GM23248 (cell line): ENCODE results near the gene IL17A.

Experiments
- EZH2 ChIP-seq: fragments of 200-600 bp; sonication (generic); IDR thresholded peaks from 2 replicates; pipeline ENCODE4 v1.6.1; 2018; ENCODE audit warnings: antibody characterized with exemption, mild to moderate bottlenecking; ENCODE audit not compliant: insufficient read depth, poor library complexity, severe bottlenecking
- EZH2phosphoT487 ChIP-seq: fragments of 200-600 bp; sonication (generic); IDR thresholded peaks from 2 replicates; pipeline ENCODE4 v1.6.1; 2018; ENCODE audit warnings: antibody characterized with exemption, moderate library complexity, mild to moderate bottlenecking, low read depth; ENCODE audit not compliant: insufficient read depth

DNA sequence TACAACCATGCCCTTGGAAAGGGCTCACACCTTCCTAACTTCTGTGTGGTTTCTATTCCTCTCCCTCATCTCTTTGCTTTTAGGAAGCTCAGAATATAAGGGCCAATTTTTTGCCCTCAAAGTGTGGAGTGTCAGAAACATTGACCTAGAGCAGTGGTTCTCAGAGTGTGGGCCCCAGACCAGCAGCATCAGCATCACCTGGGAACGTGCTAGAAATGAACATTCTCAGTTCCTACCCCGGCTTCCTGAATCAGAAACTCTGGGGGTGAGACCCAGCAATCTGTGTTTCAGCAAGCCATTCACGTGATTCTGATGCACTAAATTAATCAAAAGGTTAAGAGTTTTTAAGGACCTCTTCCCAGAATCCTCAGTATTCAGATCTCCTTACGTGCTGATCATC lies 47.9 kb upstream of the IL17A start:
- TF ChIP-seq EZH2phosphoT487: no peak
- TF ChIP-seq EZH2: no peak
